Measurements from ENCODE around the gene SSB. TPM values are rescaled to one million over a fixed set of nuclear protein-coding genes. Genes with fewer than 3 reads are reported as not detected.
"Not testable (repeated sequence)": the region's sequence is repeated elsewhere in the genome, so short reads cannot be mapped to it uniquely, and the experiment has no call there.

The SSB gene
- total and polyA plus RNA-seq, 4 donors, result 29.9 to 61.4 (median 42.2) TPM

GRCh38 chr2:169839954-169840746, 41.5 kb downstream of the SSB start:
- 77% methylated on average over 10 of the region's 10 CpGs for WGBS
- Histone ChIP-seq H3K27ac (ENCODE audit: low read depth in 1 of 2, low read length in 2 of 2) (no peak overlapping the region), H3K36me3 (ENCODE audit: control insufficient read depth in 4 of 4, insufficient read depth in 3 of 4, low read depth in 1 of 4, low read length in 3 of 4) (peaks cover 0 to 3% (median under 1%) of the 10 kb centered on the region in 4 donors), H3K9me3 (ENCODE audit: control insufficient read depth in 4 of 4, low read length in 3 of 4) (no peaks in the 10 kb centered on the region), H3K4me1 (ENCODE audit: control insufficient read depth in 4 of 4, insufficient read depth in 4 of 4, low read length in 3 of 4) (peaks cover 0 to 9% (median 5%) of the 10 kb centered on the region in 4 donors), H3K4me3 (ENCODE audit: low read depth in 1 of 3, low read length in 3 of 3) (no peak overlapping the region), H3K27me3 (ENCODE audit: control insufficient read depth in 4 of 4, insufficient read depth in 4 of 4, low read length in 3 of 4) (no peaks in the 10 kb centered on the region), H3K9ac (ENCODE audit: low read depth in 1 of 2, low read length in 2 of 2) (no peak overlapping the region)
- TF ChIP-seq SP1 (IDR thresholded peaks at IDR 0.05) (no peak), YY1 (IDR thresholded peaks at IDR 0.05) (no peak), ZBTB33 (IDR thresholded peaks at IDR 0.05) (no peak), RXRA (IDR thresholded peaks at IDR 0.05) (peak; percentile 42)
- DNase-seq (ENCODE audit: low spot score), result peak; percentile 48

- TF ChIP-seq EGR1 (IDR thresholded peaks at IDR 0.05; ENCODE audit: low read depth in 2 of 2), result no peak
- TF ChIP-seq YY1 (IDR thresholded peaks at IDR 0.05), result no peak
- no peak for TF ChIP-seq FOXA1 (IDR thresholded peaks at IDR 0.05)
- TF ChIP-seq REST (IDR thresholded peaks at IDR 0.05), result no peak
- no peak for TF ChIP-seq RXRA (IDR thresholded peaks at IDR 0.05)
- Histone ChIP-seq H3K4me1 (ENCODE audit: control insufficient read depth in 4 of 4, insufficient read depth in 4 of 4, low read length in 3 of 4) (peaks cover 0 to 9% (median 5%) of the 10 kb centered on the region in 4 donors), H3K27ac (ENCODE audit: low read depth in 1 of 2, low read length in 2 of 2) (no peak overlapping the region), H3K36me3 (ENCODE audit: control insufficient read depth in 4 of 4, insufficient read depth in 3 of 4, low read depth in 1 of 4, low read length in 3 of 4) (peaks cover 0 to 3% (median under 1%) of the 10 kb centered on the region in 4 donors), H3K4me3 (ENCODE audit: low read depth in 1 of 3, low read length in 3 of 3) (no peak overlapping the region), H3K9me3 (ENCODE audit: control insufficient read depth in 4 of 4, low read length in 3 of 4) (no peaks in the 10 kb centered on the region), H3K9ac (ENCODE audit: low read depth in 1 of 2, low read length in 2 of 2) (no peak overlapping the region), H3K27me3 (ENCODE audit: control insufficient read depth in 4 of 4, insufficient read depth in 4 of 4, low read length in 3 of 4) (no peaks in the 10 kb centered on the region)
- WGBS, result 93% methylated on average over 2 of the region's 2 CpGs
- DNase-seq (ENCODE audit: low spot score), result no peak
These were observed 42.1 kb downstream of the SSB start for GRCh38 chr2:169840747-169841142.

GRCh38 chr2:169841625-169842024, 43.0 kb downstream of the SSB start:
- H3K9ac ChIP-seq (ENCODE audit: low read depth in 1 of 2, low read length in 2 of 2); H3K9me3 ChIP-seq (ENCODE audit: control insufficient read depth in 4 of 4, low read length in 3 of 4); DNase-seq (ENCODE audit: low spot score); H3K27ac ChIP-seq (ENCODE audit: low read depth in 1 of 2, low read length in 2 of 2); H3K36me3 ChIP-seq (ENCODE audit: control insufficient read depth in 4 of 4, insufficient read depth in 3 of 4, low read depth in 1 of 4, low read length in 3 of 4); H3K4me3 ChIP-seq (ENCODE audit: low read depth in 1 of 3, low read length in 3 of 3); H3K4me1 ChIP-seq (ENCODE audit: control insufficient read depth in 4 of 4, insufficient read depth in 4 of 4, low read length in 3 of 4); H3K27me3 ChIP-seq (ENCODE audit: control insufficient read depth in 4 of 4, insufficient read depth in 4 of 4, low read length in 3 of 4): not testable (repeated sequence)
- 95% methylated on average over 21 of the region's 24 CpGs for WGBS

Data from liver (tissue), 9 donors.